AG04449 (cell line): Measurements from ENCODE around the gene NAB2.

Source experiments
- CTCF ChIA-PET: fragments of 350-600 bp; formaldehyde crosslinking; extraction: SDS; loops from one replicate; lab custom pipeline; 2021; ENCODE audit warnings: antibody characterized with exemption; lab: Yijun Ruan, JAX
- POLR2A ChIA-PET: fragments of 400-600, 350-600 bp; formaldehyde crosslinking; extraction: SDS; loops from one replicate; lab custom pipeline; 2020; ENCODE audit warnings: antibody characterized with exemption, inconsistent platforms; lab: Yijun Ruan, JAX
- DNase-seq: peaks from one replicate; pipeline ENCODE4 v3.0.0-alpha.2; 2010; ENCODE audit warnings: low read depth, low spot score
- H3K4me3 ChIP-seq: 2 replicates; pipeline ENCODE4 v1.5.1; 2011; ENCODE audit warnings: low read depth, mild to moderate bottlenecking, control low read depth, low read length
- CTCF ChIP-seq: IDR thresholded peaks from one replicate; pipeline ENCODE4 v1.5.1; 2011; ENCODE audit warnings: mild to moderate bottlenecking, moderate library complexity, low read length, control low read depth, inconsistent platforms; ENCODE audit not compliant: insufficient read depth; ENCODE audit errors: missing control alignments

Gene NAB2

GRCh38 chr12:57088354-57089270 is at the start of gene NAB2:
TSS of gene NAB2 (plus strand) at chr12:57089114. CDS start at chr12:57089272, 158 bp downstream.
- CTCF ChIA-PET: interaction anchor here (0.8 to 16.5 kb wide), 9 partner anchors 10 to 155 kb away, joined by 3 to 218 read pairs (median 3); partner anchors contain the start of genes NEMP1 and STAT6
- TF ChIP-seq CTCF: no peak
- H3K4me3 ChIP-seq: peak within 1 kb of the TSS; percentile 91
- POLR2A ChIA-PET: interaction anchor here (0.6 to 5.0 kb wide), 15 partner anchors 9 to 370 kb away, joined by 3 to 81 read pairs (median 4); partner anchors contain the start of genes LRP1, NEMP1, SHMT2 and STAT6
- DNase-seq: peak; percentile 82

GRCh38 chr12:57040211-57040610 is 48.7 kb upstream of the NAB2 start:
- ChIA-PET CTCF (interaction anchor here (0.8 to 13.2 kb wide), 5 partner anchors 10 to 38 kb away, joined by 3 to 164 read pairs (median 4); partner anchors contain the start of genes MYO1A and ZBTB39), POLR2A (no interaction called here)
- TF ChIP-seq CTCF: no peak
- H3K4me3 ChIP-seq: no peak overlapping the region
- DNase-seq: no peak

- H3K4me3 ChIP-seq: no peak overlapping the region
- CTCF ChIA-PET: interaction anchor here (0.8 to 13.2 kb wide), 7 partner anchors 9 to 39 kb away, joined by 3 to 164 read pairs (median 3); partner anchors contain the start of genes MYO1A and ZBTB39
- POLR2A ChIA-PET: no interaction called here
- DNase-seq: no peak
- TF ChIP-seq CTCF: no peak
These were observed 48.2 kb upstream of the NAB2 start for GRCh38 chr12:57040750-57041149.

GRCh38 chr12:57042695-57043094 is 46.2 kb upstream of the NAB2 start:
- no peak for DNase-seq
- no peak for TF ChIP-seq CTCF
- H3K4me3 ChIP-seq: no peak overlapping the region
- CTCF ChIA-PET: interaction anchor here (1.1 to 13.2 kb wide), 2 partner anchors 10 to 17 kb away, joined by 3 to 164 read pairs; no protein-coding TSS in a partner anchor
- POLR2A ChIA-PET: no interaction called here

- H3K4me3 ChIP-seq: no peak overlapping the region
- ChIA-PET CTCF (interaction anchor here (1.4 to 13.2 kb wide), 3 partner anchors 16 to 43 kb away, joined by 4 to 164 read pairs (median 92); partner anchors contain the start of gene ZBTB39), POLR2A (no interaction called here)
- DNase-seq: no peak
- no peak for TF ChIP-seq CTCF
These were observed 44.4 kb upstream of the NAB2 start for GRCh38 chr12:57044468-57044867.

- POLR2A ChIA-PET: no interaction called here
- no peak overlapping the region for H3K4me3 ChIP-seq
- CTCF ChIA-PET: interaction anchor here (11.0 to 13.2 kb wide), 2 partner anchors 15 to 37 kb away, joined by 92 to 164 read pairs; partner anchors contain the start of gene ZBTB39
- DNase-seq: no peak
- TF ChIP-seq CTCF: no peak
These were observed 44.0 kb upstream of the NAB2 start for GRCh38 chr12:57044889-57045288.
